ENCODE results near the gene PPID.
A peak's percentile ranks its signal among the peaks of the same experiment; 100 is the strongest.

The PPID gene

DNA sequence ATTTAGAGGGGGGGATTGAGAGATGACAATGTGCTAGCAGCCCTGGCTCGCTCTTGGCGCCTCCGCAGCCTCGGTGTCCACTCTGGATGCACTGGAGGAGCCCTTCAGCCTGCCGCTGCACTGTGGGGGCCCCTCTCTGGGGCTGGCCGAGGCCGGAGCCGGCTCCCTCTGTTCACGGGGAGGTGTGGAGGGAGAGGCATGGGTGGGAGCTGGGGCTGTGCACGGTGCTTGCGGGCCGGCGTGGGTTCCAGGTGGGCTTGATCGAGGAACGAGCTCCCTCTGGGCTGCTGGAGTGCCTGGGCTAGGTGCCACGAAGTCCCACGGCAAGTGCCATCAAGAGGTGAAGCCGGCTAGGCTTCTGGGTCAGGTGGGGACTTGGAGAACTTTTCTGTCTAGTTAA lies 58.4 kb downstream of the PPID start:
- DNase-seq = no peak

DNA sequence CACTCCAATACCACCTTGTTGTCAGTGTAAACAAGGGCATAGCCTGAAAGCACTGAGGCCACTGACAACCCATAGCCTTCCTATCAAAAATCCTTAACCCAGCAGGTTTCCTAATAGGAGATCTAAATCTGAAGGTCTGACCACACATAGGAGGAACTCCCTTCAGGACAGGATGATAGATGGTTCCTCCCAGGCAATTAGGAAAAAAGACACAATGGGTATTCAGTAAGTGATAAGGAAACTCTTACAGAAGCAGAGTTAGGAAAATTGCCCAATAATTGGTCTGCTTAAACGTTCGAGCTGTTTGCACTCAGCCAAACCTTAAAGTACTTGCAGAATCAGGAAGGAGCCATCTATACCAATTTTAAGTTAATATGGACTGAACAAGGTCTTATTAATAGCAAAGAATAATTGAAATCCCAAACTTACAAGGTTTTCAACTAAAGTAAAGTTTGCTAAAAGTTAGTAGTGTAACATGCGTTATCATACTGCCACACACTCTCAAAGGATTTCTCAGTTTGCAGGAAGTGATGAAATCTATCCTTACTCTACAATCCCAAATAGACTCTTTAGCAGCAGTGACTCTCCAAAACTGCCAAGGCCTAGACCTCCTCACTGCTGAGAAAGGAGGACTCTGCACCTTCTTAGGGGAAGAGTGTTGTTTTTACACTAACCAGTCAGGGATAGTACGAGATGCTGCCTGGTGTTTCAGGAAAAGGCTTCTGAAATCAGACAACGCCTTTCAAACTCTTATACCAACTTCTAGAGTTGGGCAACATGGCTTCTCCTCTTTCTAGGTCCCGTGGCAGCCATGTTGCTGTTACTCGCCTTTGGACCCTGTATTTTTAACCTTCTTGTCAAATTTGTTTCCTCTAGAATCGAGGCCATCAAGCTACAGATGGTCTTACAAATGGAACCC lies 59.2 kb downstream of the PPID start:
- peak; percentile 55 to 56 for DNase-seq

DNA sequence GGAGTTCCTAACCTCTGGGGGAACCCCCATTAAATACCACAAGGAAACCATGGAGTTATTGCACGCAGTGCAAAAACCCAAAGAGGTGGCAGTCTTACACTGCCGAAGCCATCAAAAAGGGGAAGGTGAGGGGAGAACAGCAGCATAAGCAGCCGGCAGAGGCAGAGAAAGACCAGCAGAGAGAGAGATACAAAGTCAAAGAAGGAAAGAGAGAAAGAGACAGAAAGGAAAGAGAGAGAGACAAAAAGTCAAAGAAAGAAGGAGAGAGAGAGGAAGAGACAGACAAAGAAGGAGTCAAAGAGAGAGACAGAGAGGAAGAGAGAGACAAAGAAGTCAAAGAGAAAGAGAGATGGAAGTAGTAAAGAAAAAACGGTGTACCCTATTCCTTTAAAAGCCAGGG lies 59.9 kb downstream of the PPID start:
- DNase-seq = peak; percentile 22 to 31
